RCC 7860 (cell line): ENCODE results near the gene APLF.

Experiments
- DNase-seq: peaks from one replicate; pipeline ENCODE4 v3.0.0-alpha.2; 2015; ENCODE audit warnings: low spot score
- FAIRE-seq: peaks from 2 replicates; lab custom pipeline; 2012; peaks lifted over from hg19 to GRCh38; lab: Jason Lieb, UNC

APLF gene

GRCh38 chr2:68627615-68628014 is 160.2 kb downstream of the APLF start:
- no peak for FAIRE-seq
- DNase-seq, result no peak
